DOHH2 (cell line): ENCODE data around the gene KCTD5.

Experiments
- H3F3A ChIP-seq: fragments of 200-600 bp; sonication (generic), shearing (Covaris generic); 2 replicates; pipeline ENCODE4 v1.6.0; 2016; ENCODE audit warnings: antibody characterized with exemption, mild to moderate bottlenecking; ENCODE audit not compliant: control insufficient read depth, insufficient read depth
- H3K27ac ChIP-seq: fragments of 200-600 bp; sonication (generic); 2 replicates; pipeline ENCODE4 v1.5.1; 2014; ENCODE audit warnings: low read depth, mild to moderate bottlenecking, low read length, moderate library complexity
- H3K27me3 ChIP-seq: fragments of 200-600 bp; sonication (generic); 2 replicates; pipeline ENCODE4 v1.6.1; 2014; ENCODE audit warnings: mild to moderate bottlenecking, low read length, mixed read lengths; ENCODE audit not compliant: control insufficient read depth
- H3K36me3 ChIP-seq: fragments of 200-600 bp; sonication (generic); 2 replicates; pipeline ENCODE4 v1.6.1; 2014; ENCODE audit warnings: mild to moderate bottlenecking, low read length, moderate library complexity, mixed read lengths; ENCODE audit not compliant: control insufficient read depth
- H3K4me1 ChIP-seq: fragments of 200-600 bp; sonication (generic); 2 replicates; pipeline ENCODE4 v1.6.1; 2014; ENCODE audit warnings: mild to moderate bottlenecking, low read length, mixed read lengths; ENCODE audit not compliant: control insufficient read depth
- H3K4me2 ChIP-seq: fragments of 200-600 bp; sonication (generic); 2 replicates; pipeline ENCODE4 v1.6.0; 2014; ENCODE audit warnings: mild to moderate bottlenecking, low read length, moderate library complexity
- H3K4me3 ChIP-seq: fragments of 200-600 bp; sonication (generic); 2 replicates; pipeline ENCODE4 v1.5.1; 2014; ENCODE audit warnings: mild to moderate bottlenecking, low read length, mixed read lengths
- H3K79me2 ChIP-seq: fragments of 200-600 bp; sonication (generic); 2 replicates; pipeline ENCODE4 v1.6.1; 2014; ENCODE audit warnings: mild to moderate bottlenecking, low read length, mixed read lengths; ENCODE audit not compliant: control insufficient read depth
- H3K9me2 ChIP-seq: fragments of 200-600 bp; sonication (generic); replicated peaks from 2 replicates; pipeline ENCODE4 v1.6.1; 2014; ENCODE audit warnings: mild to moderate bottlenecking, low read length, mixed read lengths; ENCODE audit not compliant: control insufficient read depth
- H3K9me3 ChIP-seq: fragments of 200-600 bp; sonication (generic); 2 replicates; pipeline ENCODE4 v1.6.1; 2014; ENCODE audit warnings: antibody characterized with exemption, low read length, mixed read lengths; ENCODE audit not compliant: control insufficient read depth, insufficient read depth
- H4K20me1 ChIP-seq: fragments of 200-600 bp; sonication (generic); 2 replicates; pipeline ENCODE4 v1.6.0; 2014; ENCODE audit warnings: low read depth, mild to moderate bottlenecking, antibody characterized with exemption, low read length, moderate library complexity; ENCODE audit not compliant: control insufficient read depth, insufficient read depth
- CTCF ChIP-seq: fragments of 200-600 bp; sonication (generic); IDR thresholded peaks from one replicate; pipeline ENCODE4 v1.5.1; 2014; ENCODE audit warnings: antibody characterized with exemption, mild to moderate bottlenecking, low read depth, low read length; ENCODE audit not compliant: poor library complexity, severe bottlenecking
- EZH2phosphoT487 ChIP-seq: fragments of 200-600 bp; sonication (generic); IDR thresholded peaks from 2 replicates; pipeline ENCODE4 v1.6.1; 2017; ENCODE audit warnings: borderline replicate concordance, mild to moderate bottlenecking, antibody characterized with exemption, low read length, moderate library complexity, mixed read lengths

The KCTD5 gene

GRCh38 chr16:2697401-2697948, 15.2 kb downstream of the KCTD5 start:
- no peaks in the 10 kb centered on the region for H4K20me1 ChIP-seq
- TF ChIP-seq EZH2phosphoT487 (no peak), CTCF (no peak)

GRCh38 chr16:2698103-2698870, 16.0 kb downstream of the KCTD5 start:
- H3K36me3 ChIP-seq = peaks cover 9% of the 10 kb centered on the region; the same call in 1 of the 2 replicates
- H3K79me2 ChIP-seq = 0 out of 2 replicates have a peak, but pooled peaks cover 1% of the 10 kb centered on the region
- no peaks in the 10 kb centered on the region for H3K27me3 ChIP-seq
- no peak overlapping the region for H3K4me3 ChIP-seq
- no peaks in the 10 kb centered on the region for H3K9me3 ChIP-seq
- H3K9me2 ChIP-seq = no peaks in the 10 kb centered on the region
- H3K4me2 ChIP-seq = no peak overlapping the region
- no peaks in the 10 kb centered on the region for H3F3A ChIP-seq
- H3K27ac ChIP-seq = no peak overlapping the region
- no peak for TF ChIP-seq CTCF
- no peak for TF ChIP-seq EZH2phosphoT487
- no peaks in the 10 kb centered on the region for H4K20me1 ChIP-seq
- H3K4me1 ChIP-seq = no peaks in the 10 kb centered on the region

More at GRCh38 chr16:2697401-2697948, 15.2 kb downstream of the KCTD5 start:
- Histone ChIP-seq H3K4me2 (no peak overlapping the region), H3K9me2 (no peaks in the 10 kb centered on the region), H3K27ac (no peak overlapping the region), H3K9me3 (no peaks in the 10 kb centered on the region), H3K4me3 (no peak overlapping the region), H3K27me3 (no peaks in the 10 kb centered on the region), H3F3A (no peaks in the 10 kb centered on the region), H3K36me3 (peaks cover 6% of the 10 kb centered on the region; the same call in 1 of the 2 replicates), H3K4me1 (no peaks in the 10 kb centered on the region), H3K79me2 (0 out of 2 replicates have a peak, but pooled peaks cover 5% of the 10 kb centered on the region)

GRCh38 chr16:2698965-2699750, 16.8 kb downstream of the KCTD5 start:
- Histone ChIP-seq H4K20me1 (no peaks in the 10 kb centered on the region), H3K27ac (no peak overlapping the region), H3F3A (no peaks in the 10 kb centered on the region), H3K4me1 (no peaks in the 10 kb centered on the region), H3K36me3 (peaks cover 9% of the 10 kb centered on the region; the same call in 1 of the 2 replicates), H3K9me2 (no peaks in the 10 kb centered on the region), H3K9me3 (no peaks in the 10 kb centered on the region), H3K4me2 (no peak overlapping the region), H3K27me3 (no peaks in the 10 kb centered on the region), H3K79me2 (no peaks in the 10 kb centered on the region), H3K4me3 (no peak overlapping the region)
- no peak for TF ChIP-seq EZH2phosphoT487
- TF ChIP-seq CTCF = no peak
